ENCODE data around the gene CHMP6.
"Not testable (repeated sequence)": the region's sequence is repeated elsewhere in the genome, so short reads cannot be mapped to it uniquely, and the experiment has no call there.

CHMP6 gene

DNA sequence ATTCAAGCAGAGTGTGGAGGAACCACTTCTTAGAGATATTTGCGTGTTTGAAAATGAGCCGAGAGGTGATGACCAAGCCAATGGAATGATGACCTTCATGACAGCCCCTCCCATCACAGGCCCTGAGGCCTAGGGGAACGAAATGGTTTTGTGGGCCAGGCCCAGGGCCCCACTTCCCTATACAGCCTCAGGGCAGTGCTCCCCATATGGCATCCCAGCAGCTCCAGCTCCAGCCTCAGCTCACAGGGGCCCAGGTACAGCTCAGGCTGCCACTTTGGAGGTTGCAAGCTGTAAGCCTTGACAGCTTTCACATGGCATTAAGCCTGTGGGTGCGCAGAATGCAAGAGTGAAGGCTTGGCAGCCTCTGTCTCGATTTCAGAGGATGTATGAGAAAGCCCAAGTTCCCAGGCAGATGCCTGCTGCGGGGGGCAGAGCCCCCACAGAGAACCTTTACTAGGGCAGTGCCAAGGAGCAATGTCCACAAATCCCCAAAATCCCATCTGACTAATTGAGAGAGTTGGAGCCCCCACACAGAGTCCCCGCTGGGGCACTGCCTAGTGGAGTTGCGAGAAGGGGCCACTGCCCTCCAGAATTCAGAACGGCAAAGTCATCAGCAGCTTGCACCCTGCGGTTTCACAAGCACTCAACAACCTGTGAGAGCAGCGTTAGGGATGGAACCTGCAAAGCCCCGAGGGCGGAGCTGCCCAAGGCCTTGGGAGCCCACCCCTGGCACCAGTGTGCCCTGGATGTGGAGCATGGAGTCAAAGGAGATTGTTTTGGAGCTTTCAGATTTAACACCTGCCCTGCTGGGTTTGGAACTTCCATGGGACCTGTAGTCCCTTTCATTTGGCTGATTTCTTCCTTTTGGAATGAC, 21.2 kb downstream of the CHMP6 start:
- no peak for DNase-seq (ENCODE audit: low read depth)

DNA sequence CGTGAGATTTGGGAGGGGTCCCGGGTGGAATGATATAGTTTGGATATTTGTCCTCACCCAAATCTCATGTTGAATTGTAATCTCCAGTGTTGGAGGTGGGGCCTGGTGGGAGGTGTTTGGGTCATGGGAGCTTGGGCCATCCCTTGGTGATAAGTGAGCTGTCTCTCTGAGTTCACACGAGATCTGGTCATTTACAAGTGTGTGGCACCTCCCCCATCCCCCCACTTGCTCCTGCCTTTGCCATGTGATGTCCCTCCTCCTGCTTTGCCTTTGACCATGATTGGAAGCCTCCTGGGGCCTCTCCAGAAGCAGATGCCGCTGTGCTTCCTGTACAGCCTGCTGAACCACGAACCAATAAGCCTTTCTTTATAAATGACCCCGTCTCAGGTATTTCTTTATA, 22.0 kb downstream of the CHMP6 start:
- DNase-seq (ENCODE audit: low read depth), result no peak

DNA sequence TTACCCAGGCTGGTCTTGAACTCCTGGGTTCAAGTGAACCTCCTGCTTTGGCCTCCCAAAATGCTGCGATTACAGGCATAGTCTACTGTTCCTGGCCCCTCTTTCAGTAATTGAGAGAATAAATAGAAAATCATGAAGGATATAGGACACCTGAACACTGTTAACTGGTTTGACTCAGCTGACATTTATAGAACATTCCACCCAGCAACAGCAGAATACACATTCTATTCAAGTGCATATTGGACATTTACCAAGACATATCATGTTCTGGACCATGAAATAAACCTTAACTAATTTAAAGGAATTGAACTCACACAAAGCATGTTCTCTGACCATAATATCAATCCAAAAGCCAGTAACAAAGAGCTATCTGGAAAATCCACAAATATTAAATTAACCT, 23.5 kb downstream of the CHMP6 start:
- DNase-seq (ENCODE audit: low read depth), result no peak

DNA sequence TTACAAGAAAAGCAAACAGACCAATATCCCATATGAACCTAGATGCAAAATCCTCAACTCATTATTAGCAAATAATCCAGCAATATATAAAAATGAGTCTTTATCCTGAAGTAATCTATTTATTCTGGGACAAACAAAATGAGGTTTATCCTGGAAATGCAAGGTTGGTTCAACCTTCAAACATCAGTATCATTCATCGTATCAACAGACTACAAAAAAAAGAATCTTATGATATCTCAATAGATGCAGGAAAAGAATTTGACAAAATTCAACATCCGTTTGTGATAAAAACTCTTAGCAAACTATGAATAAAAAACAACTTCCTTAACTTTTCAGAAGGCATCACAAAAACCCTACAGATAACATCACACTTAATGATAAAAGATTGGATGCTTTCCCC, 24.9 kb downstream of the CHMP6 start:
- DNase-seq (ENCODE audit: low read depth), result no peak

DNA sequence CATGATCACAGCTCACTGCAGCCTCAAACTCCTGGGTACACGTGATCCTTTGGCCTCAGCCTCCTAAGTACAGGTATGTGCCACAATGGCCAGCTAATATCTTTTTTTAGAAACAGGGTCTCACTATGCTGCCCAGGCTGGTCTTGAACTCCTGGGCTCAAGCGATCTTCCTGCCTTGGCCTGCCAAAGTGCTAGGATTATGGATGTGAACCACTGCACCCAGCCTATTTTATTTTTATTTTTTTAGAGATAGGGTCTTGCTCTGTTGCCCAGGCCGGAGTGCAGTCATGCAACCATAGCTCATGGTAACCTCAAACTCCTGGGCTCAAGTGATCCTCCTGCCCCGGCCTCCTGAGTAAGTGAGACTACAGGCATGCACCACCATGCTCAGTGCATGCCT, 25.7 kb downstream of the CHMP6 start:
- DNase-seq (ENCODE audit: low read depth), result not testable (repeated sequence)

DNA sequence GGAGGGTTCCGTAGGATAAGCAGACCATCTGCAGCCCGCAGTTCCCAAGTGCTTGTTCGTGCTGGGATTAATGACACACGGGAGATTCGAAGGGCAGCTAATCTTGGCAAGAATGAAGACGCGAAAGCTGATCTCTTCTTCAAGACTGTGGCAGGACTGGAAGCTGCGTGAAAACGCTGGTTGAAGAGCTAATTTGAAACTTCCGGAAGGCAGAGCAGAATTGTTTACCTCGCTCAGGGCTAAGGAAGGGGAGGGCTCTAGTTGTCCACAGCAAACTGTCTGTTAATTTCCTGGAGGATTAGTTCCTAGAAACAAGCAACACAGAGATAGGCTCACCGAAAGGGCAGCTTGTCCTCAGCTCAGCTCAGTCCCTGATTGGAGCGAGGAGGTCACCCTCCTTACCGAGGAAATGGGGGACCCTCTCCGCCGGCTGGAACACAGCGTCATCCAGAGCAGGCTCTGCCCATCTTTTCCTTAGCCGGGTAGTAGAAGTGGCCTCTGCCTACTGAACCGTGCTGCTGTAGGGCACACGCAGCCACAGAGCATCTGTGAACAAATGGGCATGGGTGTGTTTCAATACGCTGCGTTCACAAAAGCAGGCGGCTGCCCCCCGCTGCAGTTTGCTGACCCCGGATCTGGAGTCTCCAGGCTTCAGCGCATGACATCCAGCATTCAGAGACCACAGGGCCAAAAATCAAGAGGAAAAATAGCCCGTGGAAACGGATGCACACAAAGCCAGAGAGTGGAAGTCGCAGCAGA, 26.6 kb downstream of the CHMP6 start:
- no peak for DNase-seq (ENCODE audit: low read depth)

DNA sequence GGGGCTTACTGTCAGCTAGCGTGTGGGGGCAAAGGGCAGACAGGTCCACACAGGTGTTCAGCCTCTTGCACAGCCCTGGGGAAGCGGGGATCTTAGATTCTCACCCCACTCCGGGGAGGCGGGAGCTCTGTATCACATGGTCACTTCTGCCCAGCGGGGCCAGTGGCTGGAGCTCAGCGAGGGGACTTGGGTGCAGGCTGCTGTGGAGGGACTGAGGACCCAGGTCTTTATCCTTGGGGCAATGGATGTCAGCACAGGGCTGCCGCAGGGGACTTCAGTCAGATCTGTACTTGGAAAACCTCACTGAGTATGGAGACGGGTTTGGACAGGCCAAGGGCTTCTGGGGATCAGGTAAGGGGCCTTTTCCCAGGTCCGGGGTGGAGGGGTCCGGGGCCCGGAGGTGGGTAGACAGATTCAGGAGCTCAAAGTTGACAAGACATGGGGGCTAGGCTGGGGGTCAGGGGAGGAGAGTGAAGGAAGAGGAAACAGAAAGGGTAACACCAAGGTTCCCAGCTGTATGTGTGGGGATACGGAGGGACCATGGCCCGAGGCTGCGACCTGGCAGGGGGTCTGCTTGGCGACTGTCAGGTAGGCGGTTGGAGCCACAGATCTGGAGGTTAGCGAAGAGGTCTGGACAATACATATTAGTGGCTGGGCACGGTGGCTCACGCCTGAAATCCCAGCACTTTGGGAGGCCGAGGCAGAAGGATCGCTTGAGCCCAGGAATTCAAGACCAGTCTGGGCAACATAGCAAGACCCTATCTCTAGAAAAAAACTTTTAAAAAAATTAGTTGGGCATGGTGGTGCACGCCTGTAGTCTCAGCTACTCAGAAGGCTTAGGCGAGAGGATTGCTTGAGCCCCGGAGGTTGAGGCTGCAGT, 28.2 kb downstream of the CHMP6 start:
- DNase-seq (ENCODE audit: low read depth), result no peak

DNA sequence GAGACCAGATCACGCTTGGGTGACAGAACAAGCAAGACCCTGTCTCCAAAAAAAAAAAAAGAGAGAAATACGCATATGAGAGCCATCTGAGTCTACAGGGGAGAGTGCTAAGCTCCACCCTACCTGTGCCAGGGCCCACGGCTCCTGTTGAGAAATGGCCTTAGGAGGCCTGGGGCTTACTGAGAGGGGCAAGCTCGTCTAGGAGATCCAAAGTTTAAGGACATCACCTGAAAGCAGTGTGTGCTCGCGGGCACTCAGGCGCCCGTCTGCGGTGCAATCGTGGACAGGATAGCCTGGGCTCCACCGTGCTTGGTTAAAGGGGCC, 28.8 kb downstream of the CHMP6 start:
- no peak for DNase-seq (ENCODE audit: low read depth)

DNA sequence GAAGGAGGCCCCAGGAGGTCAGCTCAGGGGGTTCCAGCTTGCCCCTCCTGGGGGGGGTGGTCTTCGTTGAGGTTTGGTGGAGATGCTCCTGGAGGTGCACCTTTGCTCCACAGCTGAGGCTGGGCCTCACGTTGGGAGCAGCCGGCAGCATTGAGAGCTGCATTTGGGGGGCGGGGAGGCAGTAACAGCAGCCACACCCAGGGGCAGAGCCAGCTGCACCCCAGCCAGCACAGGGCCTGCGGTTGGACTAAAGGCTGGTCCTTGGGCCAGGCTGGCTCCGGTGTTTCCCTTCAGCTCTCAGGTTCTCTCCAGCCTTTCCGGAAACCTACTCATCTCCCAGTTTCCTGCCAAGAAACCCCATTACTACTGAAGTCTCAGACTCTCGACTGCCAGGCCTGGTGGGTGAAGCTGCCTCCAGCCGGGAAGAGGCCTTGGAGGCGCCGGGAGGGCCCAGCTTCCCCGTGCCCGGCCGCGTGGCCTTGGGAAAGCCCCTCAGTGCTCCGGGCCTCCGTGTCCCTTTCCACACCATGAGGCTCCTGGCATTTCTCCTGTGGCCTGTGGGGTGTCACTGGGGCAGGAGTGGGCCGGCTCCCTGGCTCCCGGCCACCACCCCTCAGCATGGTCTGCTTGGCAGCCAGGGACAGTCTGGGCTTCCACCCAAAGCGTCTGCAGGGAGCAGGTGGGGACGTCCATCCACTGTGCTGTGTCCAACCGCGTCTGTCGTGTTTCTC, 29.3 kb downstream of the CHMP6 start:
- no peak for DNase-seq (ENCODE audit: low read depth)

DNA sequence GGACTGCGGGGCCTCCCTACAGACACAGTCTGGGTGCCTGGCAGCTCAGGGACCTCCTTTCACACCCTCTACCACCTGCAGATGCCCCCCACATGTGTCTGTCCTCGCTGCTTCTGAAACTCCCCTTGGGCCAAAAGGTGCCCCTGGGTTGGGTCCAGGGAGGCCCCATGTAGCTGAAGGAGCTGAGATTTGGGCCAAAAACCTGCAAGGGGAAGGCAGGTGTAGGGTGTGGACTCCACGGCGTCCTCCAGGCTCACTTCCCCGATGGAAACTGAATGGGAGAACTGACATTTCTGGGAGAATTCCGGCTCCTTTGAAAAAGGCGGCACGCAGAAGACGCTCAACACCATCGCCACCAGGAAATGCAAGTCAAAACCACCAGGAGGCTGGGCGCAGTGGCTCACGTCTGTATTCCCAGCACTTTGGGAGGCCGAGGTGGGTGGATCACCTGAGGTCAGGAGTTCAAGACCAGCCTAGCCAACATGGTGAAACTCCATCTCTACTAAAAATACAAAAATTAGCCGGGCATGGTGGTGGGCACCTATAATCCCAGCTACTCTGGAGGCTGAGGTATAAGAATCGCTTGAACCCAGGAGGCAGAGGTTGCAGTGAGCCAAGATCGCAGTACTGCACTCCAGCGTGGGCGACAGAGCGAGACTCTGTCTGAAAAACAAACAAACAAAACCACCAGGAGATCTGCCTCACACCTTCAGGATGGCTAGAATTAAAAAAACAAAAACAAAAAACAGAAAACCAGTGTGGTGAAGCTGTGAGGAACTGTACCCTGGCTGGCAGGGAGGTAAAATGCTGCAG, 30.1 kb downstream of the CHMP6 start:
- no peak for DNase-seq (ENCODE audit: low read depth)

DNA sequence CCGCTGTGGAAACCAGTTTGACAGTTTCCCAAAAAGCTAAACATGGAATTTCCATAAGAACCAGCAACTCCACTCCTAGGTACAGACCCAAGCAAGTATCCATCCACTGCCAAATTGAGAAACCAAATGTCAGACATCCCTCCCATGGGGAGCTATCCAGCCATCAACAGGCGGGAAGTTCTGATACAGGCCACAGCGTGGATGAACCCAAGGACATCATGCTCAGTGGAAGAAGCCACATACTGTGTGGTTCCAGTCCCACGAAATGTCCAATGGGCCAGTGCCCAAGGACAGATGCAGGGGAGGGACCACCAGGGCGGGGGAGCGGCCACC, 30.7 kb downstream of the CHMP6 start:
- DNase-seq (ENCODE audit: low read depth), result no peak

DNA sequence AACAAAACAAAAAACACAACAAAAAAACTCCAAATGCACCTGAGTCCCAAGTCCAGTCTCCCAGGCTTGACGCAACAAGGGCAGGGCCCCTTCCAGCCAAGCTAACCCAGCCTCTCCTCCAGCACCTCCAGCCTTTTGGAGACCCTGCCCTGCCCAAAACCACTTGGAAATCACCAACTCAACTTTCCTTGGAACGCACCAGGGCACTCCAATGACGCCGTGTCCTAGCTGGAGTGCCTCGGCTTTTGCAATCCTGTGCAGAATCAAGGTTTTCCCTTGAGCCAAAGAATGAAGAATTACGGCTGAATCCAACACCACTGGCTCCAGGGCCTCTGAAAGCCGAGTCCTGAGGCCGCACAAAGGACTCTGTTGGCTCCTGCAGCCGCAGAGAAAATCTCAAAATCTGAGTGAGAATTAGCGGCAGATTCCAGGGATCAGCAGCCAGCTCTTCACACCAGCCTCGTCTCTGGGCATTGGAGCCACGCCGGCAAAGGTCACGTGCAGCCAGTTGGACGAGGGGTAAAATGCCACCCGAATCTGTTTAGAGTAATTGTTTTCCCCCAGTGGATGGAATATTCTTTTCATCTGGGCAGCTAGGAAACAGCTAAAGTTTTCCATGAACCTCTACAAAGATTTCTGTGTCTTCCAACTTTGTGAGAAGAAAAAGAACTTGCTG, 33.6 kb downstream of the CHMP6 start:
- DNase-seq (ENCODE audit: low read depth), result no peak

DNA sequence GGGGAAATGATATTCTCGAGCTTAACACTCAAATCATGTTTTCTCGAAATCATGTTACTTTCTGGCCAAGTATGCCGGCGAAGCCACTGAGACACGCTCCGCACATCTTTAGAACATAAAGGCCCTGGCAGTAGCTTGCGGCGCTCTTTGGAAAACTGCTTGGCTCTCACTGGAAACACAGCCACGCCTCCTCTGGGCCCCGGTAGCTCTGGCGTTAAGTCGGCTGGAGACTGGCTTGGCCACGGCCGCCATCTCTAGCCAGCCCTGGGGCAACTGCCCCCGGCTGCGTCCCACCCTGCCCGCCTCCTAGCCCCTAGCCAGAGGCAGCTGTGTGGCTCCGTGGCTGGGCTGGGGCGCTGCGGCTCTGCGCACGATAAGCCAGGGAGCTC, 34.1 kb downstream of the CHMP6 start:
- DNase-seq (ENCODE audit: low read depth), result no peak

DNA sequence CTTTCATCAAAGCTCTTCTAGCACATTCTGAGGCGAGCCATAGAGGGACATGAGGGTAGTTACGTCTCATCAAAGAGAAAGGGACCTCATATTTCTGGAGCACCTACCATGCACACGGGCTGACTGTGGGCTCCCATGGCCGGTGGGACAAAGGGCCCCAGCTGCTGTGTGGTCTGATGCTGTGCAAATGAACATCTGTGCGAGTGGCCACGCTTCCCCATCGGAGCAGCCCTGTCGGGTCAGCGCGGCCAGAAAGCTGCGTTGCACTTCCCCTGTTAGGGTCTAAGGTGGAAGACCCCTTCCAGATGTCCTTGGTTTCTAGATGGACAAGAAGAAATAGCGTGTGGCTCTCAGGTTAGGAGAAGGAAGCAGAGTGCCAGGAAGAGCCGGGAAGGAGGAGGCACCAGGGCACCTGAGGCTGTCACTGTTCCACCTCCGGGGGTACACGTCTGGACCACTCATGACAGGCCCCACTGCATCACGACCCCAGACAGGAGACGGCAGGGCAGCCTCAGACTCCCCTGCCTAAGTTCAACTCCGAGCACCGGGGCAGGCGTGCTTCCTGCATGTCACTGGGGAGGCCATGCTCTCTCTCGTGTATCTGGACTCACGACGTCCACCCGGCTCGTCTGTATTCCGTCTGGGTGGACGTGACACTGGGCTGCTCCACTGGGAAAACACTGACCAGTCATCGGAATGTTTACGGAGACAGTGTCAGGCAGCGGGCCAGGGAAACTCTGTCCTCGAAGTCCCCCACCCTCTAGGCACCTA, 34.8 kb downstream of the CHMP6 start:
- no peak for DNase-seq (ENCODE audit: low read depth)

DNA sequence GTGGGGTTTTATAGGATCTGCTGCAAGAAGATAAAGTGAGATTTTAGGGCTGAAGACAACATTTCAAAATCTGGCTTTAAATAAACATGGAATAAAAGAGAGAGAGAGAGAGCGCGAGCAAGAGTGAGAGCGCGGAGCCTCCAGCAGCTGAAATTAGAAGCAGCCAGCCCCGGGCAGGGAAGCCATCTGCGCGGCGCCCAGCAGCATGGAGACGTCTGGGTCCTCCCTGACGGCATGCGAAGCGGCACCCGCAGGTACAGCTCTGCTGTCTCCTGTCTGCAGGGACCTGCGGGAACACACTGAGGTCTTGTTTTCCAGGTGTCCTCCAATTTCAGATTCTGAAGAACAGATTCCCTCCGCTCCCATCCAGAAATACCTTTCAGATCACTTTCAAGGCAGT, 35.4 kb downstream of the CHMP6 start:
- no peak for DNase-seq (ENCODE audit: low read depth)

DNA sequence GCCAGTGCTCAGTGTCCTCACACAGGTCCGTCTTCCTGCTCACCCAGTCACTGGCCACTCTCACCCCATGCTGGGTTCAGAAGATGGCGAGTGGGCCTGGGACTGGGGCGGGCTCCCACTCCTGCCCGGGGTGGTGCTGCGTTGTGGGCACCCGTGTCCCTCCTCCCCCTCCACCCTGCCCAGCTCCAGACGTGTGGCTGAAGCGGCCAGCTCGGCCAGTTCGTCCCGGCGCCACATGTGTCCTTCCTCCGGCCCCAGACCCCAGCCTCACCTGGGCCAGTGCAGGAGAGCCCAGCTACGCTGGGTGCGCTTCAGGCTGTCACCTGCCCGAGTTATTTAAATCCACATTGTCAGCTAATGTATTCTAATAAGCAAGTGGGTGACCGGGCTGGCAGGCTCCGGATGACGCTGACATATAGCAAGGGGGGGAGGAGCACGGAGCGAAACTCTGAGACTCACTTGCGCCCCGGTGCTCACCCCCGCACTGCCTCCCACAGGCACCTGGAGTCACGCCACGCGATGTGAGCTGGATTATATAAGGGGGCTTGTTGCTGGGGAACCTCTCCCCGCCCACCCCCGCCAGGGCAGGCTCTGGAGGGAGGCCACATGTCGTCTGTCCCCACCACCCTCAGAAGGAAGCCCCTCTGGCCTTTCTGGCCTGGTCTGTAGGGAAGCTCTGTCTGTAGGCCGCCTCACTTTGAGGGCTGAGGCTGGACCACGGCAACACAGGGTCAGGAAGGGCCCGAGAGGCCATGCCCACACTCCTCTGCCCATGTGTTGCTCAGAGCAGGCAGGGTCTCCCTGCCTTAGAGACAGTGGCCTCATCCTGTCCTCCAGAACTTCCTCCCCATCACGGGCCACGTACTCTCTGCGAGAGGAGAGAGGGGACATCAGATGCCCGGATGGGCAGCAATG, 36.2 kb downstream of the CHMP6 start:
- no peak for DNase-seq (ENCODE audit: low read depth)

DNA sequence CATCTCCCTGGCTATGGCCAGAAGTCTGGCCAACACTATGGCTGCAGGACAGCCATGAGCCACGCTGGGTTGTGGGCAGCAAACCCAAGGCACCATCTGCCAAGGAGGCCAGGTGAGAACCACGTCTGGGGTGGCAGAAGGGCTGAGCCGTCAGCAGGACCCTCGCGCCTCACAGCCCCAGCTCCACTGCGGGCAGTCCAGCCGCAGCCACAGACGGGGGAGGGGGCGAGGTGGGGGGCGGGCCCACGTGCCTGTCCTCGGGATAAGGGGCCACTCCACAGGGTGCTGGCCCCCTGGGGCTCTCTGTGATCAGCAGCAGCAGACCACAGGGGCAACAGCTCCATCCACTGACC, 36.8 kb downstream of the CHMP6 start:
- no peak for DNase-seq (ENCODE audit: low read depth)

DNA sequence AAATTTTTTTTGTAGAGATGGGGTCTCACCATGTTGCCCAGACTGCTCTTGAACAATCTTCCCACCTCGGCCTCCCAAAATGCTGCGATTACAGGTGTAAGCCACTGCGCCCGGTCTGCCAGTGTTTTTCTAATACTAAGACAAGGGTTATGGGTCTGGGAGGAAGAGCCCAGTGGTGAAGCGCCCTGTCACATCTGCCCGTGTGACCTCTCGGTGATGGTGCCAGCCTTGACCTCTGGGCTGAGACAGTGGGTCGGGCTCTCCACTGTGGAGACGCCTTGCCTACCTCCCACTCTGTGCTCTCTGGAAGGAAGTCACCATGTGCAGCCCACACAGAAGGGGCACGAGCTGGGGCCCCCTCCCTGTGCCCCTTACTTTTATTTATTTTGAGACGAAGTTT, 38.2 kb downstream of the CHMP6 start:
- no peak for DNase-seq (ENCODE audit: low read depth)

DNA sequence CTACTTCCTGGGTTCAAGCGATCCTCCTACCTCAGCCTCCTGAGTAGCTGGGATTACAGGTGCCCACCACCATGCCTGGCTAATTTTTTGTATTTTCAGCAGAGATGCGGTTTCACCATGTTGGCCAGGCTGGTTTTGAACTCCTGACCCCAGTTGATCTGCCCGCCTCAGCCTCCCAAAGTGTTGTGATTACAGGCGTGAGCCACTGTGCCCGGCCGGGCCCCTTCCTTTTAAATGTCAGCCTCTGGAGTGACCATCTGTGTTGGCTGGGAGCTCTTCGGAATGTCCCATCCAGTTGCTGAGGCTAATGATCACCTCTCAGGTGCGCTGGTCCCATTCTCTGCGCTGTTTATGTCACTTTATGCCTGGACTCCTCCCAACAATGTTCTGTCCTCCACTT, 38.7 kb downstream of the CHMP6 start:
- not testable (repeated sequence) for DNase-seq (ENCODE audit: low read depth)

All from activated gamma-delta T cell treated with anti-CD3 and anti-CD28 coated beads, Interleukin-2, amount 50 U/mL, for 16 hours (primary cell).